ENCODE results near the gene OR2A42. TPM values are rescaled to one million over a fixed set of nuclear protein-coding genes. Genes with fewer than 3 reads are reported as not detected.
"Not testable (repeated sequence)": the region's sequence is repeated elsewhere in the genome, so short reads cannot be mapped to it uniquely, and the experiment has no call there.

OR2A42 gene
- total and polyA plus RNA-seq, 2 donors (not counting 3 experiments of a cell fraction or from before 2014, with no cell fraction given): not detected

GRCh38 chr7:144205306-144205705, 34.1 kb downstream of the OR2A42 start:
- H3K4me1 ChIP-seq (ENCODE audit: control insufficient read depth, extremely low read depth, insufficient read depth, low read length); CTCF ChIA-PET; dilution Hi-C loops (cut with MboI; ENCODE audit: extremely low pct_ligation_motif_present, low sequenced_read_pairs); H3K9me1 ChIP-seq (replicated peaks; ENCODE audit: control insufficient read depth, extremely low read depth, insufficient read depth, low read length); DNase-seq (ENCODE audit: low read depth, low spot score); H2AFZ ChIP-seq (ENCODE audit: low read depth, low read length); POLR2A ChIA-PET; H3K9ac ChIP-seq (replicated peaks; ENCODE audit: extremely low read depth, insufficient read depth, low read length); H3K27me3 ChIP-seq (ENCODE audit: control insufficient read depth in 2 of 2, insufficient read depth in 2 of 2, low read length in 2 of 2); H3K9me3 ChIP-seq (replicated peaks; ENCODE audit: control insufficient read depth, insufficient read depth, low read length); BruUV-seq (replicated peaks); H3K36me3 ChIP-seq (ENCODE audit: control insufficient read depth in 2 of 2, extremely low read depth in 1 of 2, insufficient read depth in 2 of 2, low read length in 2 of 2); FAIRE-seq; H3K4me3 ChIP-seq (replicated peaks in 1 of 3; ENCODE audit: insufficient read depth in 1 of 3, low read depth in 1 of 3, low read length in 3 of 3); H3K79me2 ChIP-seq (ENCODE audit: control insufficient read depth, insufficient read depth, low read length); H3K27ac ChIP-seq (ENCODE audit: insufficient read depth, low read depth, low read length); H4K20me1 ChIP-seq (replicated peaks; ENCODE audit: control insufficient read depth, extremely low read depth, insufficient read depth, low read length); H3K4me2 ChIP-seq (ENCODE audit: insufficient read depth, low read length); intact Hi-C loops (cut with micrococcal nuclease): not testable (repeated sequence)

- intact Hi-C loops (cut with micrococcal nuclease); H3K4me1 ChIP-seq (ENCODE audit: control insufficient read depth, extremely low read depth, insufficient read depth, low read length); CTCF ChIA-PET; H3K4me2 ChIP-seq (ENCODE audit: insufficient read depth, low read length); H3K79me2 ChIP-seq (ENCODE audit: control insufficient read depth, insufficient read depth, low read length); BruUV-seq (replicated peaks); H3K36me3 ChIP-seq (ENCODE audit: control insufficient read depth in 2 of 2, extremely low read depth in 1 of 2, insufficient read depth in 2 of 2, low read length in 2 of 2); H3K9me1 ChIP-seq (replicated peaks; ENCODE audit: control insufficient read depth, extremely low read depth, insufficient read depth, low read length); H3K27me3 ChIP-seq (ENCODE audit: control insufficient read depth in 2 of 2, insufficient read depth in 2 of 2, low read length in 2 of 2); FAIRE-seq; dilution Hi-C loops (cut with MboI; ENCODE audit: extremely low pct_ligation_motif_present, low sequenced_read_pairs); H3K9ac ChIP-seq (replicated peaks; ENCODE audit: extremely low read depth, insufficient read depth, low read length); H2AFZ ChIP-seq (ENCODE audit: low read depth, low read length); H4K20me1 ChIP-seq (replicated peaks; ENCODE audit: control insufficient read depth, extremely low read depth, insufficient read depth, low read length); POLR2A ChIA-PET; H3K9me3 ChIP-seq (replicated peaks; ENCODE audit: control insufficient read depth, insufficient read depth, low read length); H3K4me3 ChIP-seq (replicated peaks in 1 of 3; ENCODE audit: insufficient read depth in 1 of 3, low read depth in 1 of 3, low read length in 3 of 3); H3K27ac ChIP-seq (ENCODE audit: insufficient read depth, low read depth, low read length); DNase-seq (ENCODE audit: low read depth, low spot score): not testable (repeated sequence)
These were observed 36.3 kb downstream of the OR2A42 start for GRCh38 chr7:144203086-144203485.

DNA sequence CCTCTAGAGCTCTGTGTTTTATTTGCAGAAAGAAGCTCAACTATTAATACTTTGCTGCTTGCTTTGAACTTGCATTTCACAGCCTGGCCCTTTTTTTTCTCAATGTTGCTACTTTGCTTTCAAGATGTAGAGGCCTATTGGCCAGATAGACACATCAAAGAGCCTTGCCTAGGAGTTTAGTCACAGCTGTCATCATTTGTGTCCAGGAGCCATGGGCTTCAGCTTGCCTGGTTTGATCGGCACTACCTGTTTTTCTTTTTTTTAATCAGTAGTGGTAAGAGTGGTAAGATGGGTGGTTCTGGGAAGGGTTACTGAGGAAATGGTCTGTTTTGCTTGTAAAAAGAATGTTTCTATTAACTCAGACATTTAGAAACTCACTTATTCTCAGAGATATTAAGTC, 37.4 kb downstream of the OR2A42 start:
- H3K36me3 ChIP-seq (ENCODE audit: control insufficient read depth in 2 of 2, extremely low read depth in 1 of 2, insufficient read depth in 2 of 2, low read length in 2 of 2); CTCF ChIA-PET; H3K4me2 ChIP-seq (ENCODE audit: insufficient read depth, low read length); intact Hi-C loops (cut with micrococcal nuclease); H3K27me3 ChIP-seq (ENCODE audit: control insufficient read depth in 2 of 2, insufficient read depth in 2 of 2, low read length in 2 of 2); H3K4me1 ChIP-seq (ENCODE audit: control insufficient read depth, extremely low read depth, insufficient read depth, low read length); POLR2A ChIA-PET; dilution Hi-C loops (cut with MboI; ENCODE audit: extremely low pct_ligation_motif_present, low sequenced_read_pairs); H3K9ac ChIP-seq (replicated peaks; ENCODE audit: extremely low read depth, insufficient read depth, low read length); H3K9me3 ChIP-seq (replicated peaks; ENCODE audit: control insufficient read depth, insufficient read depth, low read length); FAIRE-seq; H3K79me2 ChIP-seq (ENCODE audit: control insufficient read depth, insufficient read depth, low read length); DNase-seq (ENCODE audit: low read depth, low spot score); H3K27ac ChIP-seq (ENCODE audit: insufficient read depth, low read depth, low read length); H3K9me1 ChIP-seq (replicated peaks; ENCODE audit: control insufficient read depth, extremely low read depth, insufficient read depth, low read length); H2AFZ ChIP-seq (ENCODE audit: low read depth, low read length); BruUV-seq (replicated peaks); H4K20me1 ChIP-seq (replicated peaks; ENCODE audit: control insufficient read depth, extremely low read depth, insufficient read depth, low read length); H3K4me3 ChIP-seq (replicated peaks in 1 of 3; ENCODE audit: insufficient read depth in 1 of 3, low read depth in 1 of 3, low read length in 3 of 3): not testable (repeated sequence)

DNA sequence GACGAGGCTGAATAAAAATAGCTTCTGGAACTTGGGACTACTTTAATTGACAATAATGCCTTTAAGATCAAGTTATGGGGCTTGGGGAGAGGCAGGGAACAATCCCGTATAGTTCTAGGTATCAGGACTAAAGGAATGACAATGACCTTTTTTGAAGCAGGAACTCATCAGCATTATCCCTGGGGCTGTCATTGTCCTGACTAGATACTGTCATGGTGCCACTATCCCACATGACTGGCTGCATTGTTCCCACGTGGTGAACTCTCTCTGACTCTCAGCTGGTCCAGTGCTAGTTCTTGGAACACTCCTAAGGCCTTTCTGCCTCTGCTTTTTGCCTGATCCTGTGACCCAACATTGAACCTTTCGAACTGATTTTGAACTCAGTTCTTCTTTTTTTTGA, 40.5 kb downstream of the OR2A42 start:
- POLR2A ChIA-PET; H3K4me1 ChIP-seq (ENCODE audit: control insufficient read depth, extremely low read depth, insufficient read depth, low read length); H4K20me1 ChIP-seq (replicated peaks; ENCODE audit: control insufficient read depth, extremely low read depth, insufficient read depth, low read length); H3K9ac ChIP-seq (replicated peaks; ENCODE audit: extremely low read depth, insufficient read depth, low read length); BruUV-seq (replicated peaks); CTCF ChIA-PET; dilution Hi-C loops (cut with MboI; ENCODE audit: extremely low pct_ligation_motif_present, low sequenced_read_pairs); H3K4me3 ChIP-seq (replicated peaks in 1 of 3; ENCODE audit: insufficient read depth in 1 of 3, low read depth in 1 of 3, low read length in 3 of 3); DNase-seq (ENCODE audit: low read depth, low spot score); FAIRE-seq; H3K79me2 ChIP-seq (ENCODE audit: control insufficient read depth, insufficient read depth, low read length); H3K36me3 ChIP-seq (ENCODE audit: control insufficient read depth in 2 of 2, extremely low read depth in 1 of 2, insufficient read depth in 2 of 2, low read length in 2 of 2); H3K9me1 ChIP-seq (replicated peaks; ENCODE audit: control insufficient read depth, extremely low read depth, insufficient read depth, low read length); H3K4me2 ChIP-seq (ENCODE audit: insufficient read depth, low read length); H3K27ac ChIP-seq (ENCODE audit: insufficient read depth, low read depth, low read length); H3K9me3 ChIP-seq (replicated peaks; ENCODE audit: control insufficient read depth, insufficient read depth, low read length); H3K27me3 ChIP-seq (ENCODE audit: control insufficient read depth in 2 of 2, insufficient read depth in 2 of 2, low read length in 2 of 2); H2AFZ ChIP-seq (ENCODE audit: low read depth, low read length); intact Hi-C loops (cut with micrococcal nuclease): not testable (repeated sequence)

Data from endothelial cell of umbilical vein (primary cell).